GM21717 (cell line): ENCODE measurements around the gene PLAGL1.
"Not testable (repeated sequence)": the region's sequence is repeated elsewhere in the genome, so short reads cannot be mapped to it uniquely, and the experiment has no call there.

Experiments
- ATAC-seq: cut with Tn5 transposase; IDR thresholded peaks from one replicate; pipeline ENCODE4 v1.9.1; 2021; ENCODE audit warnings: mild to moderate bottlenecking, moderate library complexity; ENCODE audit not compliant: unreplicated experiment

The PLAGL1 gene

GRCh38 chr6:144009628-144010027 is 1.6 kb upstream of the PLAGL1 start:
- not testable (repeated sequence) for ATAC-seq

GRCh38 chr6:144008846-144009245 is 787 bp upstream of the PLAGL1 start:
- ATAC-seq = no peak

GRCh38 chr6:144007478-144008119 is 460 bp downstream of the PLAGL1 start:
- ATAC-seq = peak; percentile 33

GRCh38 chr6:144006736-144007477 is 1.2 kb downstream of the PLAGL1 start:
- no peak for ATAC-seq

- no peak for ATAC-seq
Observed at GRCh38 chr6:143999406-143999805, 8.7 kb downstream of the PLAGL1 start.

- ATAC-seq = no peak
Observed at GRCh38 chr6:143998686-143999085, 9.4 kb downstream of the PLAGL1 start.

GRCh38 chr6:143993965-143994646 is 14.0 kb downstream of the PLAGL1 start:
- no peak for ATAC-seq

- no peak for ATAC-seq
Observed at GRCh38 chr6:143992285-143992684, 15.8 kb downstream of the PLAGL1 start.

GRCh38 chr6:143986463-143987065 is 21.5 kb downstream of the PLAGL1 start:
- no peak for ATAC-seq

- ATAC-seq = no peak
Observed at GRCh38 chr6:143984666-143985065, 23.4 kb downstream of the PLAGL1 start.

- no peak for ATAC-seq
Observed at GRCh38 chr6:143982968-143983367, 25.1 kb downstream of the PLAGL1 start.

- ATAC-seq = no peak
Observed at GRCh38 chr6:143980921-143981320, 27.1 kb downstream of the PLAGL1 start.

GRCh38 chr6:143976806-143977349 is 31.2 kb downstream of the PLAGL1 start:
- no peak for ATAC-seq

GRCh38 chr6:143974089-143974488 is 34.0 kb downstream of the PLAGL1 start:
- ATAC-seq = no peak

- ATAC-seq = no peak
Observed at GRCh38 chr6:143973097-143973966, 34.7 kb downstream of the PLAGL1 start.

- ATAC-seq = no peak
Observed at GRCh38 chr6:143971482-143972205, 36.4 kb downstream of the PLAGL1 start.

- no peak for ATAC-seq
Observed at GRCh38 chr6:143970456-143971218, 37.4 kb downstream of the PLAGL1 start.

- ATAC-seq = no peak
Observed at GRCh38 chr6:143969077-143969476, 39.0 kb downstream of the PLAGL1 start.
